Central memory CD8-positive, alpha-beta T cell (primary cell): ENCODE results near the gene MACF1.
"Not testable (repeated sequence)": the region's sequence is repeated elsewhere in the genome, so short reads cannot be mapped to it uniquely, and the experiment has no call there.

Experiments used
- ATAC-seq: fragments of 150-1000 bp; cut with Tn5 transposase; replicated peaks from 2 replicates; pipeline ENCODE4 v1.10.0; 2022; ENCODE audit warnings: mild to moderate bottlenecking, moderate FRiP score, moderate number of reproducible peaks; ENCODE audit not compliant: poor library complexity, severe bottlenecking; ENCODE audit errors: extremely low read depth
- DNase-seq, 2 donors: peaks; one replicate each; pipeline ENCODE4 v3.0.0; 2021; ENCODE audit warnings: low spot score in 2 of 2
- H3K27ac Mint-ChIP-seq: one replicate; pipeline ENCODE4 v1.8.0; 2022; ENCODE audit warnings: low read depth, mild to moderate bottlenecking, moderate library complexity, mixed read lengths
- H3K27me3 Mint-ChIP-seq: one replicate; pipeline ENCODE4 v1.8.0; 2022; ENCODE audit warnings: mixed read lengths
- H3K36me3 Mint-ChIP-seq: one replicate; pipeline ENCODE4 v1.8.0; 2022; ENCODE audit warnings: mild to moderate bottlenecking, moderate library complexity, mixed read lengths; ENCODE audit not compliant: insufficient read depth
- H3K4me1 Mint-ChIP-seq: one replicate; pipeline ENCODE4 v1.8.0; 2022; ENCODE audit warnings: mixed read lengths
- H3K4me3 Mint-ChIP-seq: one replicate; pipeline ENCODE4 v1.8.0; 2022; ENCODE audit warnings: mild to moderate bottlenecking, moderate library complexity, mixed read lengths
- H3K9me3 Mint-ChIP-seq: one replicate; pipeline ENCODE4 v1.8.0; 2022; ENCODE audit warnings: mixed read lengths

Gene MACF1

DNA sequence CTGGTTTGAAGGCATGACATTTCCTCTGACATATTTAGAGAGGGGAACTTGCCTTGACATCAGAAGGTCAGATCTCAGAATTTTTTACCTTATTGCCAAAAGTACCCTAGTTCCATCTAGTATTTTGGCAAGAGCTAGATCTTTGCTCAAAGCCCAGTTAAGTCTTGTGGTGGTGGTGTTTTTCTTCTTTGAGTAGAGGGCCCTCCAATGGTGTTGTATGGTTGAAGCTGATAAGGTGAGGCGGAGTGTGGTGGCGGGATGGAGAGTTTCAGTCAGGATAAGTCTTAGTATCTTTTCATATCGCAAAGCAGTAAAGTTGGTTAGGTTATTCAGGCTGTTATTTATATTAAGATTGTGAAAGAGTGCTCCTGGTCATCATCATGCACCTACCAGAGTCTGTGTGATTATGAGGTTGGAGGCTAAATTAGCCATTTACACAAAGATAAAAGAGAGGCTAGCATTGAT is 20.1 kb upstream of the MACF1 start:
- ATAC-seq: no peak

DNA sequence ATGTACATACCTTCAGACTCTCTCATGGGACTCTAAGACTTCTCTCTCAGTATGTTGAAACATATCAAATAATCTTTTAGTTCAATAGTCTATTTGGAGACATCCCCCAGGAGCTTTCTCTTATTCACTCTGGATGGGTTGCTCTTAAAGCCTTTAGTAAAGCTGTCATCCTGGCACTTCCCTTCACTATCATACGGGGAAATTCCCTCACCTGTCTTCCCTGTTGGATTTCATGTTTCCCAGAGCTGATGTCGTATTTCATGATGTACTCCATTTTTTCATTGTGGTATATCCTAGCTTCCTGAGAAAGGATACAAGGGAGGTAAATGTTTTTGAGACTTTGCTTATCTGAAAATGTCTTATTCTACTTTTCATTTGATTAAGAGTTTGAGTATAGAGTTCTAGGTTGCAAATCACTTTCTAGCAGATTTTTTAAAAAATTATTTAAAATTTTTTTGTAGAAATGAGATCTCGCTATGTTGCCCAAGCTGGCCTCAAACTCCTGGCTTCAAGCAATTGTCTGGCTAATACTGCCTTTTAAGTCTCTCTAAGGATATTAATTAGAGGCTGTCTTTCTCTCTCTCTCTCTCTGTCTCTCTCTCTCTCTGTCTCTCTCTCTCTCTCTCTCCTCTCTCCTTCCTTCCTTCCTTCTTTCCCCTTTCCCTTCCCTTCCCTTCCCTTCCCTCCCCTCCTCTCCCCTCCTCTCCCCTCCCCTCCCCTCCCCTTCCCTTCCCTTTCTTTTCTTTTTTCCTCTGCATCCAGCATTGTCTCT is 17.0 kb upstream of the MACF1 start:
- H3K4me3 Mint-ChIP-seq: no peak overlapping the region
- H3K36me3 Mint-ChIP-seq: peaks cover 7% of the 10 kb centered on the region
- no peaks in the 10 kb centered on the region for H3K9me3 Mint-ChIP-seq
- ATAC-seq: no peak
- DNase-seq: no peak
- H3K27me3 Mint-ChIP-seq: no peaks in the 10 kb centered on the region
- H3K4me1 Mint-ChIP-seq: peaks cover 32% of the 10 kb centered on the region
- peak overlapping the region; percentile 26 for H3K27ac Mint-ChIP-seq

More for the DNA sequence above, 20.1 kb upstream of the MACF1 start:
- peaks cover 17% of the 10 kb centered on the region for H3K4me1 Mint-ChIP-seq
- no peaks in the 10 kb centered on the region for H3K27me3 Mint-ChIP-seq
- H3K9me3 Mint-ChIP-seq: no peaks in the 10 kb centered on the region
- peaks cover 5% of the 10 kb centered on the region for H3K36me3 Mint-ChIP-seq
- no peak overlapping the region for H3K4me3 Mint-ChIP-seq
- no peak for DNase-seq
- peak overlapping the region; percentile 56 for H3K27ac Mint-ChIP-seq

DNA sequence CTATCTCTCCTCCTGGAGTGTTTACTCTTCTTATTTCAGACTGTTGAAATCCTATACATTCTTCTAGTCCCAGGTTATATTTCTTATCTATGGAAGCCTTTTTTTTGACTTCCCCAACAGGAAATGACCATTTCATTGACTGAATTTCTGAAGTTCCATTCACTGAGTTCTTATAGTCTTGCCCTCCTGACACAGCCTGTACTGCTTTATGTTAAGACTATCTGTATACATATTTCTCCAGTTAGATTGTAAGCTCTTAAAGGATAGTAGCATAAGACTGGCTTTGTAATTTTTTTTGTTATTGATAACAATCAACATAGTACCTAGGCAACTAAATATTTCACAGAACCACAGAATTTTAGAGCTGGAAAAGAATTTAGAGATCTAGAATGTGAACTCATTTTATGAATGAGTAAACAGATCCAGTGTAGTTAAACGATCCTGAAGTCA is 14.9 kb upstream of the MACF1 start:
- H3K36me3 Mint-ChIP-seq: peaks cover 9% of the 10 kb centered on the region
- H3K9me3 Mint-ChIP-seq: no peaks in the 10 kb centered on the region
- H3K4me3 Mint-ChIP-seq: no peak overlapping the region
- H3K27me3 Mint-ChIP-seq: no peaks in the 10 kb centered on the region
- H3K27ac Mint-ChIP-seq: peak overlapping the region; percentile 25
- ATAC-seq (no peak), DNase-seq (no peak)
- peaks cover 36% of the 10 kb centered on the region for H3K4me1 Mint-ChIP-seq

DNA sequence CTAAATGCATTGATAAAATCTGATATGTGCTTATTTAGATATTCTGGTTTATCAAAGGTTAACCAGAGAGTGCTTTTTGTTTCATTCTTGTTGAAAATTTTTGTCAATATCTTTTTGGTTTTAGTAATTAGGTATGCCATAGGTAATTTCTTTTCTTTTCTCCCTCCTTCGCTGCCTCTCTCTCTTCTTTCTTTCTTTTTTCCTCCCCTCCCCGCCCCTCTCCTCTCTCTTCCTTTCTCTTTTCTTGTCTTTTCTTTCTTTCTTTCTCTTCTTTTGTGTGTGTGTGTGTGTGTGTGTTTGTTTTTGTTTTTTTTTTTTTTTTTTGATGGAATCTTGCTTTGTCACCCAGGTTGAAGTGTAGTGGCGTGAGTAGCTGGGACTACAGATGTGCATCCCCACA is 14.4 kb upstream of the MACF1 start:
- H3K36me3 Mint-ChIP-seq: peaks cover 9% of the 10 kb centered on the region
- ATAC-seq (no peak), DNase-seq (no peak)
- peaks cover 40% of the 10 kb centered on the region for H3K4me1 Mint-ChIP-seq
- peak overlapping the region; percentile 25 for H3K27ac Mint-ChIP-seq
- H3K27me3 Mint-ChIP-seq: no peaks in the 10 kb centered on the region
- no peaks in the 10 kb centered on the region for H3K9me3 Mint-ChIP-seq
- no peak overlapping the region for H3K4me3 Mint-ChIP-seq

DNA sequence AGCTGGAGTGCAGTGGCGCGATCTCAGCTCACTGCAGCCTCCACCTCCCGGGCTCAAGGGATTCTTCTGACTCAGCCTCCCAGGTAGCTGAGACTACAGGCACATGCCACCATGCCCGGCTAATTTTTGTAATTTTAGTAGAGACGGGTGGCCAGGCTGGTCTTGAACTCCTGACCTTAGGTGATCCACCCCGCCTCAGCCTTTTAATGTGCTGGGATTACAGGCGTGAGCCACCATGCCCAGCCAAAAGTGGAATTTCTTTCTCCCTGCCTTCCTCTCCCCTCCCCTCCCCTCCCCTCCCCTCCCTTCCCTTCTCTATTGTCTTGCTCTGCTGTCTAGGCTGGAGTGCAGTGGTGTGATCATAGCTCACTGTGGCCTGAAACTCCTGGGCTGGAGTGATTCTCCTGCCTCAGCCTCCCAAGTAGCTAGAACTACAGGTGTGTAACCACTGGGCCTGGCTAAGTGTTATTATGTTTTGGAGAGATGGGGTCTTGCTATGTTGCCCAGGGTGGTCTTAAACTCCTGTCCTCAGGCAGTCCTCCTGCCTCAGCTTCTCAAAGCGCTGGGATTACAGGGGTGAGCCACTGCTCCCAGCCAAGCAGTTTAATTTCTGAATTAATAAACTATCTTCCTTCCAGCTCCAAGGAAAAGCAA is 10.0 kb upstream of the MACF1 start:
- Mint-ChIP-seq H3K9me3 (no peaks in the 10 kb centered on the region), H3K36me3 (peaks cover 8% of the 10 kb centered on the region)

DNA sequence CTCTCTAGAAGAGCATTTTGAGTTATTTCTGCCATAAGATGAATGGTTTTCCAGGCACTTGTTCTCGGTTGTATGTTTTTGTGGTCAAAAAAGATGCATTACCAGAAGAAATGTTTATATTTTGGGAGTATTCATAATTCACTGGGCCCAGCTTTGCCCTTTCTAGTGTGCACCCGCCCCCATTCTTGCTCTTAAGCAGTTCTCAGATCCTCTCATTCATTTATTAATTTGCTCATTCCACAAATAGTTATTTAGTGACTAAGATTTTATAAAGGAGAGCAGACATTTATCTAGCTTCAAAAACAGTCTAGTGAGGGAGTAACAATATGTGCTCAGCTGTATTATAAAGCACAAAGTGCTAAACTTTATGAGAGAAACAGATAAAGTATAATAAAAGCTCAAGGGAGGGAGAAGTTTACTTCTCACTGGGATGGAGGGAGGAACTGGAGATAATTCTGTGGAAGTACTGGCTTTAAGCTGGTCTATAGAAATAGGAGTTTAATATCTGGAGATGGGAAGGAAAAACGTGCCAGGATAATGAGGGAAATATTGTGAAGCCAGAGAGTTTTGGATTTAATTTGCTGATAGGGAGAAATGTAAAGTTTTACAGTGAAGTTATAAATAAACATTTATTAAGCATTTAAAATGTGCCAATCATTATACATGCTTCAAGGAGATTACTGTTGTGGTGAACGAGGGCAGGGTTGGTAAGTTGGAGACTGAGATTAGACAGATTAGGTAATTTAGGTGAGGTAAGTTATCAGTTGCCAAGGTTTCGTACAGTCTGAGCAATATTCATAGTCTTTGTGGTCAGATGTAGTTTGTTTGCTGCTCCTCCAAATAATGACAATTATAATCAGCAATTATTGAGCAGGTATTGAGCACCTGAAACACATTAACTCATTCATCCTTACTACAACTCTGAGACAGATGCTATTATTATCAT is 9.1 kb upstream of the MACF1 start:
- Mint-ChIP-seq H3K4me1 (peaks cover 71% of the 10 kb centered on the region), H3K27me3 (no peaks in the 10 kb centered on the region), H3K4me3 (peak overlapping the region; percentile 55), H3K27ac (peak overlapping the region; percentile 78), H3K9me3 (no peaks in the 10 kb centered on the region), H3K36me3 (peaks cover 7% of the 10 kb centered on the region)
- DNase-seq (no peak), ATAC-seq (peak; percentile 16)

More for the DNA sequence above, 10.0 kb upstream of the MACF1 start:
- ATAC-seq: no peak
- Mint-ChIP-seq H3K27me3 (no peaks in the 10 kb centered on the region), H3K27ac (peak overlapping the region; percentile 78), H3K4me3 (no peak overlapping the region), H3K4me1 (peaks cover 64% of the 10 kb centered on the region)
- DNase-seq: no peak

DNA sequence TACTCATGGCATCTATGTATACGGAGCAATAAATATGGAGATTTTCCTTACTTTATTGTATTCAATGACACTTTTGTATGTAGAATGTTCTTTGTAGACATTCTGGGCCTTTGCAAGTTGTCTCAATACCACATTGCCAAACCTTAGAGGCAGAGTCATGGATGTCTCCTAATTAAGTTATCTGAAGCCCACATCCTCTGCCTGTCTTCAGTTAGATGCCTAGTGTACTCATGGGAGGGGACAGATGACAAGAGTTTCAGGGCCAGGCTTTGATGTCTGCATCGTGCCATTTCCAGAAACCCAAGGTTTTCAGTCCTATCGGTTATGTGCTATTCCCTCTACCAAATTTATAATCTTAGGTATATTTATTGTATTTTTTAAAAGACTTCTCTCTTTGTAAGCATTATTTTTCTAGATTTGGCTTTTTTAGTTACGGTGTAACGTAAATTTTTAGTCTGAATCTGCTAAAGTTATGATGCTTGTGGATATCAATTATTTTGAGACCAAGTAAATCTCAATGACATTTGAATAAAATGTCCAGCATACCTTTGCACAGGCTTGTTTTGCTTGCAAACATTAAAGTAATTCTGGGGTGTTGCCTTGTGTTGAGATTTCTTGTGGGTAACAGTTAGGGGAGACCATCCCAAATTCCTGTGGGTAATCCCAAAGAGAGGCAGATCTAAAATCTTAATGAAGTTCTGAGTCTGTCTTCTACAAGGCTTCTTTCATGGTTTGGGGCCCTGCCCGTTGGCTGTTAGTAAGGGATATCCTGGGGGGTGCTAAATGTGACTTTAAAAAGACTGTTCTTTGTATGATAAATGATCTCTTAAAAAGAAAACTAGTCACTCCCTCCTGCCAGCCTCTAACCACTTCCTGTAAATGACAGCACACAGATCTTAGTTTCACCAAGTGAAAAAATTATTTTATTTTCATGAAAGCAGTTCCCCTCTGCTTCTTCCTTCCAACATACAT is 8.0 kb upstream of the MACF1 start:
- peak overlapping the region; percentile 84 for H3K27ac Mint-ChIP-seq
- DNase-seq: peak in 1 of 2 donors; percentile 58
- no peaks in the 10 kb centered on the region for H3K9me3 Mint-ChIP-seq
- H3K4me1 Mint-ChIP-seq: peaks cover 68% of the 10 kb centered on the region
- peaks cover 7% of the 10 kb centered on the region for H3K36me3 Mint-ChIP-seq
- peak; percentile 82 for ATAC-seq
- H3K27me3 Mint-ChIP-seq: no peaks in the 10 kb centered on the region
- H3K4me3 Mint-ChIP-seq: peak overlapping the region; percentile 55

DNA sequence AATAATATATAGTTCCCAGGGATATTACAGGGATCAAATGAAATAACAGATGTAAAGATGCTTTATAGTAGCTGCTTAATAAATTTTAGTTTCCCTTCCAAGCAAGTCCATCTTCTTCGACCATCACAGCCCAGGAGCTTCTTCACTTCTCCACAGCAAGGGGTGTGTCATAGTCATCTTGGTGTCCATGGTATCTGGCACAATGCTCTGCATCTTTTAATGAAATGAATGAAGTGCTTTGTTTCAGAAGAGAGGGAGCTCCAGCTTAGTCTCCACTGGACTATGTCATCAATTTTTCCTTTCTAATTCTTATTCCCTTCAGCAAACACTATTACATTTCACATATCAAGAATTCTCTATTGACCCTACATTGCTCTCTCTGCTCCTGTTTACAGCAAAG is 4.9 kb upstream of the MACF1 start:
- peaks cover 2% of the 10 kb centered on the region for H3K36me3 Mint-ChIP-seq

DNA sequence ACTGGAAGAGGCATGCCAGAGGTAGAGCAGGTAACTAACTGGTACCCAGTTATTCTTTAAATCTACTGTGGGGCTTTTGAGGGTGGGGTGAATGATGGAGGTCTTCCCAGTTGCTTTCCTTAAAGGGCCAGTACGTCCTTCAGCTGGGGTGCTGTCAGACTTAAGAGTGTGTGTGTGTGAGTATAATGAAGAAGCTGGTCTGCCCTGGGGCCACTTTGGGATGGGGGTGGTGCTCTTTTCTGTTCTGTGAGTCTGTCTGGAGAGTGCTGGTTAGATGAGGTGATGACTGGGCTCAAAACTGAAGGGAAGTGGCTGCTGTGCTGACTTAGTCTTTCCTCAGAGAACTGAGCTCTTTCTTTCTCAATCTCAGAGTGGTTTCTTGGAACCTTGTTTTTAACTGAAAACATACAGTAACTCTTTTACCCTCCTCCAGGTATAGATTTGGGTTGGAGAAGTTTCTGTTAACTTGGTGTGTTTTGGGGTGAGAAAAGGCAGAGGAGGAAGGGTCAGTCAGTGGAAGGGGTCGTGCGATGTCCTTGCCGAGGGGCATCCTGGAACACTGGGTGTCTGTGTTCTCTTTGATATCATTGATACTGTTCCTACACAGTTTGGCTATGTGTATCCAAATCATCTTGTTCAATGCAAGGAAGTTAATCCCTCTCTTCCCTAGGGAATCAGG is 746 bp downstream of the MACF1 start:
- ATAC-seq (peak; percentile 88), DNase-seq (peak in 1 of 2 donors; percentile 26)
- no peaks in the 10 kb centered on the region for H3K27me3 Mint-ChIP-seq
- H3K4me3 Mint-ChIP-seq: peak overlapping the region; percentile 93
- peak overlapping the region; percentile 93 for H3K27ac Mint-ChIP-seq
- no peaks in the 10 kb centered on the region for H3K9me3 Mint-ChIP-seq
- peaks cover 9% of the 10 kb centered on the region for H3K36me3 Mint-ChIP-seq
- H3K4me1 Mint-ChIP-seq: peaks cover 47% of the 10 kb centered on the region

More for the DNA sequence above, 4.9 kb upstream of the MACF1 start:
- Mint-ChIP-seq H3K27ac (peak overlapping the region; percentile 65), H3K4me3 (no peak overlapping the region), H3K9me3 (no peaks in the 10 kb centered on the region), H3K4me1 (peaks cover 57% of the 10 kb centered on the region), H3K27me3 (no peaks in the 10 kb centered on the region)
- DNase-seq (no peak), ATAC-seq (no peak)

DNA sequence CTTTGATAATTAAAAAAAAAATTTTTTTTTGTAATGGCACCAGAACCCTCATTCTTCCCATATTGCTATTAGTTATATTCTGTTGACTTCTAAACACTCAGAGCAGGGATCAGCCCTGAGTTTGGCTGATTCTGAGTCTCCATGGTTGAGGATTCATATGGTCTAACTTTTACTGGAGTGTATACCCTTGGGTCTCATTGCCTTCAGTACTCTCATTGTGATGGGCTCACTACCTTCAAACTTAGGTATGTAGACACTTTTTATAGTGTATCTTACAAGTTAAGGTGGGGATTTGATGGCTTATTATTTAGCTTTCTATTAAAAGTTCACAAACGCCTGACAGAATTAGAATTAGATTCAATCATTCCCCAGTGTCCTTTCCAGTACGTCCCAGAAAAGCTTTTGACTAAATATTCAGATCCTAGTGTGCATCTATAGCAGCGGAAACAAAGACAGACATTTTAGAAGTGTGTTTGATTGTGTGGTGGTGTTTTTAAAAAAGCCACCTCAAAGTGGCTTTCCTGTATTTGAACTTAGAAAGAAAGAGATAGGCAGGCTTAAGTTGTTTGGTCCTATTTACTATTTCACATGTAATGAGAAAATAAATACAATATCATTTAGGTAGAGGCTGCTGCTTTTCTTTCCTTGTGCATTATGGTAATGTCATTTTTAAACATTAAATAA is 1.4 kb downstream of the MACF1 start:
- peaks cover 9% of the 10 kb centered on the region for H3K36me3 Mint-ChIP-seq
- H3K4me3 Mint-ChIP-seq: peak overlapping the region; percentile 93
- peak overlapping the region; percentile 93 for H3K27ac Mint-ChIP-seq
- peaks cover 50% of the 10 kb centered on the region for H3K4me1 Mint-ChIP-seq
- DNase-seq: no peak
- ATAC-seq: peak; percentile 38
- no peaks in the 10 kb centered on the region for H3K9me3 Mint-ChIP-seq
- no peaks in the 10 kb centered on the region for H3K27me3 Mint-ChIP-seq

DNA sequence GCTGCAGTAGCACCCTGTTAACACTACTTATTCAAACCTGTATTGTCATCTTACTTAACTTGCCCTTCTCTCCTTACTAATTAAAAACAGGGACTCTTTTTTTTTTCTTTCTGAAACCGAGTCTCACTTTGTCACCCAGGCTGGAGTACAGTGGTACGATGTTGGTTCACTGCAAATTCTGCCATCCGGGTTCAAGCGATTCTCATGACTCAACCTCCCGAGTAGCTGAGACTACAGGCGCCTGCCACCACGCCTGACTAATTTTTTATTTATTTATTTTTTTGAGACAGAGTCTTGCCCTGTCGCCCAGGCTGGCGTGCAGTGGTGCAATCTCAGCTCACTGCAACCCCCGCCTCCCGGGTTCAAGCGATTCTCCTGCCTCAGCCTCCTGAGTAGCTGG is 3.9 kb downstream of the MACF1 start:
- Mint-ChIP-seq H3K4me3 (peak overlapping the region; percentile 33), H3K4me1 (peaks cover 48% of the 10 kb centered on the region)
- not testable (repeated sequence) for H3K36me3 Mint-ChIP-seq, H3K9me3 Mint-ChIP-seq, DNase-seq, H3K27ac Mint-ChIP-seq, H3K27me3 Mint-ChIP-seq, ATAC-seq
